Transverse colon (tissue), 4 donors: ENCODE results near the gene USP4. TPM values are rescaled to one million over a fixed set of nuclear protein-coding genes. Genes with fewer than 3 reads are reported as not detected.
A peak's percentile ranks its signal among the peaks of the same experiment; 100 is the strongest.

ENCODE experiments used
- DNase-seq: peaks from one replicate; pipeline ENCODE4 v3.0.0-alpha.2; 2019
- H3K27ac ChIP-seq, 4 donors: fragments of 200-600 bp; sonication (generic); 2 replicates each; pipeline ENCODE4 v1.5.1; 2016 to 2018; ENCODE audit warnings: inconsistent platforms in 4 of 4
- H3K27me3 ChIP-seq: fragments of 200-600 bp; sonication (generic); 2 replicates; pipeline ENCODE4 v1.5.1; 2017; ENCODE audit warnings: inconsistent platforms
- H3K36me3 ChIP-seq, 4 donors: fragments of 200-600 bp; sonication (generic); 2 replicates each; pipeline ENCODE4 v1.5.1; 2017 to 2019; ENCODE audit warnings: inconsistent platforms in 4 of 4
- H3K4me1 ChIP-seq, 4 donors: fragments of 200-600 bp; sonication (generic); 2 replicates each; pipeline ENCODE4 v1.5.1; 2017 to 2020; ENCODE audit warnings: inconsistent platforms in 4 of 4
- H3K4me3 ChIP-seq, 4 donors: fragments of 200-600 bp; sonication (generic); 1 replicate in 1 of 4; 2 replicates in 3 of 4; pipeline versions ENCODE4 v1.5.1 to v1.6.1; 2017 to 2019; ENCODE audit warnings: inconsistent platforms in 4 of 4
- H3K9me3 ChIP-seq, 2 donors: fragments of 200-600 bp; sonication (generic); 2 replicates each; pipeline ENCODE4 v1.5.1; 2017 to 2019; ENCODE audit warnings: inconsistent platforms in 2 of 2
- EP300 ChIP-seq: sonication (generic); formaldehyde crosslinking; IDR thresholded peaks from one replicate; pipeline ENCODE4 v1.6.1; 2017; ENCODE audit warnings: antibody characterized with exemption, low read depth
- POLR2A ChIP-seq: fragments of 450-650 bp; IDR thresholded peaks from one replicate; pipeline ENCODE4 v1.6.1; 2016; ENCODE audit warnings: antibody characterized with exemption, mild to moderate bottlenecking, moderate library complexity
- POLR2AphosphoS5 ChIP-seq, 3 donors: sonication (generic); formaldehyde crosslinking; IDR thresholded peaks; one replicate each; pipeline ENCODE4 v1.6.1; 2016; ENCODE audit warnings: antibody characterized with exemption in 3 of 3
- WGBS, 2 donors: methylation state at CpG; one replicate each; pipeline ENCODE4 v1.1.5; 2018; ENCODE audit warnings: low coverage in 1 of 2; 5-methylcytosine and 5-hydroxymethylcytosine counted together
- in situ Hi-C, 4 donors: fragments of 200-750 bp; cut with MboI; loops; one replicate each; pipeline versions ENCODE4 v1.15.0 to v1.15.1; 2017; ENCODE audit warnings: low sequenced_read_pairs in 3 of 4, low pct_ligation_motif_present in 1 of 4, low pct_unique_long_range_greater_than_20kb in 1 of 4
- intact Hi-C: fragments of 100-400 bp; cut with DNase I; formaldehyde crosslinking; loops from one replicate; pipeline ENCODE4 v1.15.1; 2023; ENCODE audit warnings: low total_unique reads
- total RNA-seq, 4 donors: library from RNA; depleted of rRNA; stranded (reverse); fragments of >200 nt; gene quantifications; one replicate each; pipeline ENCODE4 v1.1.0, GENCODE V29; 2016
- TF ChIP-seq, protein P1 (sequence below), 5 experiments: fragments of 200-600 bp in 3 of 5; fragments of 450-650 bp in 2 of 5; sonication (generic) in 3 of 5; IDR thresholded peaks; 1 replicate in 2 of 5; 2 replicates in 3 of 5; pipeline ENCODE4 v1.5.1; 2016 to 2017; ENCODE audit warnings: antibody characterized with exemption in 5 of 5, inconsistent platforms in 3 of 5, mild to moderate bottlenecking in 2 of 5, moderate library complexity in 1 of 5

USP4 gene
- total RNA-seq, 4 donors from 2014 or later, result 11.1 to 39.6 (median 27.0) TPM

DNA sequence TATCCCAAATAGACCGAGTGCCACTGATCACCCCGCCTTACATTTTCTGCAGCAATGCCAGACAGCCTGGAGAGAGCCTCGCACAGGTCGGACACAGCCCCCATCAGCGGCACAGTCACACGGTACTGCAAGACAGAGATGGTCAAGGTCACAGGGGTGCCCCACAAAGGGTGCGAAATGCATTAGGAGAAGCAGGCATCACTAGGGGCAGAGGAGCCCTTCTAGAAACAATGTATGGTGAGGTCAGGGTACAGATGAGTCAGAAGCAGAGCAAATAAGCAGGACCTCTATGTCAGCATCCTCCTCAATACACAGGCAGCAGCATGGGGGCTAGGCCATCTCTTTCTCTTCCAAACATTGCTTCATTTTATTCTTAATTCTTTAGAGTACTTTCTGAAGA is 41.3 kb downstream of the USP4 start:
- Histone ChIP-seq H3K9me3 (no peaks in the 10 kb centered on the region), H3K27ac (no peak overlapping the region), H3K36me3 (peaks cover 0 to 78% (median 28%) of the 10 kb centered on the region in 4 donors), H3K4me1 (peaks cover 0 to 14% (median 5%) of the 10 kb centered on the region in 4 donors), H3K27me3 (no peaks in the 10 kb centered on the region), H3K4me3 (no peak overlapping the region)
- intact Hi-C loops (no loop called here), in situ Hi-C loops (no loop called here)
- TF ChIP-seq EP300 (no peak), POLR2A (no peak), POLR2AphosphoS5 (IDR thresholded peaks at IDR 0.05) (no peak)
- TF ChIP-seq, protein P1, sequence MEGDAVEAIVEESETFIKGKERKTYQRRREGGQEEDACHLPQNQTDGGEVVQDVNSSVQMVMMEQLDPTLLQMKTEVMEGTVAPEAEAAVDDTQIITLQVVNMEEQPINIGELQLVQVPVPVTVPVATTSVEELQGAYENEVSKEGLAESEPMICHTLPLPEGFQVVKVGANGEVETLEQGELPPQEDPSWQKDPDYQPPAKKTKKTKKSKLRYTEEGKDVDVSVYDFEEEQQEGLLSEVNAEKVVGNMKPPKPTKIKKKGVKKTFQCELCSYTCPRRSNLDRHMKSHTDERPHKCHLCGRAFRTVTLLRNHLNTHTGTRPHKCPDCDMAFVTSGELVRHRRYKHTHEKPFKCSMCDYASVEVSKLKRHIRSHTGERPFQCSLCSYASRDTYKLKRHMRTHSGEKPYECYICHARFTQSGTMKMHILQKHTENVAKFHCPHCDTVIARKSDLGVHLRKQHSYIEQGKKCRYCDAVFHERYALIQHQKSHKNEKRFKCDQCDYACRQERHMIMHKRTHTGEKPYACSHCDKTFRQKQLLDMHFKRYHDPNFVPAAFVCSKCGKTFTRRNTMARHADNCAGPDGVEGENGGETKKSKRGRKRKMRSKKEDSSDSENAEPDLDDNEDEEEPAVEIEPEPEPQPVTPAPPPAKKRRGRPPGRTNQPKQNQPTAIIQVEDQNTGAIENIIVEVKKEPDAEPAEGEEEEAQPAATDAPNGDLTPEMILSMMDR (IDR thresholded peaks at IDR 0.05), result no peak
- 91% methylated on average over 7 of the region's 7 CpGs; no CpG with 5 or more reads in 1 of the 2 donors for WGBS, 2 donors
- DNase-seq, result no peak

DNA sequence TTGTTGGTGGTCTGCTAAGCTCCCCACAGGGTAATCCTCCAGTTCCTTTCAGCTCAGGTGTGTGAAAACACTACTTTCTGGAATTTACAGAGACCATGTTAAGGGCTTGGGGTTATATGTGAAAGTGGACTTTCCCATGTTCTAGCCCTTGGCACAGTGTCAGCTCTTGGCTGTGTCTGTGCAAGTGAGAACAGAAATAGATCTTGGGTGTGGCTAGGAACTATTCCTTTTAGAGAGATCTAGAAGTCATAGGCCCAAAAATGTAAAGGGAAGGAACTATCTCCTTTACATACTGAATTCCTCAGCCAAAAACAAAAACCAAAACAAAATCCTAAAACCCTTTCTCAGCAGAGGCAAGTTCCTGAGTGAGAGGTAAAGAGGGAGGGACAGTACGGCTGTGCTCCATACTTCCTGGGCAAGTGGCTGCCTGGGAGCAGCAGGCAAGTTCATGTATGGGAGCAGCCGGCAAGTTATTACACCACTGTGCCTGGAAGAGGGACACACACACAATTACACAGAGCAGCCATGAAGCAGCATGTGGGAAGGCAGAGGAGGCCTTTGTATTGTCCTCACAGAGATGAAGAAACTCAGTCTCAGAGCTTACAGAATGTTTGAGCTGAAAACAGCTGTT is 43.0 kb downstream of the USP4 start:
- no peaks in the 10 kb centered on the region for H3K9me3 ChIP-seq
- H3K4me1 ChIP-seq, result peaks cover 0 to 14% (median 5%) of the 10 kb centered on the region in 4 donors
- no peak overlapping the region for H3K4me3 ChIP-seq
- in situ Hi-C loops, result no loop called here
- peak overlapping the region; percentile 47 to 63 (median 54) for H3K27ac ChIP-seq
- H3K36me3 ChIP-seq, result peaks cover 0 to 86% (median 32%) of the 10 kb centered on the region in 4 donors
- no peaks in the 10 kb centered on the region for H3K27me3 ChIP-seq
- no peak for TF ChIP-seq EP300
- TF ChIP-seq, protein P1 (IDR thresholded peaks at IDR 0.05), result no peak
- no peak for TF ChIP-seq POLR2AphosphoS5 (IDR thresholded peaks at IDR 0.05)
- no peak for TF ChIP-seq POLR2A
- peak; percentile 28 for DNase-seq
- intact Hi-C loops, result no loop called here
- WGBS, 2 donors, result 40 to 61% methylated on average over 1 to 2 of the region's 2 CpGs

DNA sequence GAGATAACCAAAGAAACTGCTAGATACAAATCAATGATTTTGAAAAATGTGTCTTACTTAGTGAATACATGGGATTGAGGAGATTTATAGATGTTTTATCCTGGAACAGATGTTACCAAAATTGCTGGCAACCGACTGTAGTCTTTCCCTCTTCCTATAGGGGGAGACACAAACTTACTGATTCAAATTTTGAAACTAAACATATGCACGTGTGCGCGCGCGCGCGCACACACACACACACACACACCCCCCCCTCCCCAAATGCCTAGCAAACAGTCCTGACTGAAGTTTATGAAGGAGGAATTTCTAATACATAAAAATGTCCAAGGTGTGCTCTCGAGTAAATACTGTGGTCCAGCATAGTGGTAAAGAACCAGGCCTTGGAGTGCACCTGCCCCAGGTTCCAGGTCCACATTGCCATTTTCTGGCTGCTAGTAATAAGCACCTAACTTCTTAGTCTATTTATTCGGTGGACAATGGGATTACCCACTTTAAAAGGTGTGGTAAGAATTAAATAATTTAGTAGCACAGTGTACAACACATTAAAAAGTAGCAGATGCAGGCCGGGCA is 44.3 kb downstream of the USP4 start:
- no peaks in the 10 kb centered on the region for H3K9me3 ChIP-seq

DNA sequence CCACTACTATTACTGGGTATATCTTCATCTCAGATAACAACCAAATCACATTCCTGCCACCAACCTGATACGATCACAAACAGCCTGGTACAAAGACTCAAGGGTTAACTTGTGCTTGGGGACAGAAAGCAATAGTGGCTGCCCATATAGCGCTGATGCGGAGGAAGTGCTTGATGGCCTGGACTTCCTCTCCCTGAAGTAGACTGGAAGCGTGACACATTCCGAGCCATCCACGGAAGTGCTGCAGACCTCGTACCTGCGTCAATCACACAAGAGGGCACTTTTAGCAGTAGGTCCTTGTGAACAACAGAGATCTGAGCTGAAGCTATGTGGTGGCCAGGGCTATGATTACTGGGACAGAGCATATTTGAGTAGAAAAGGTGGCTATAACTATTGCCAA is 45.5 kb downstream of the USP4 start:
- peaks cover 0 to 14% (median 5%) of the 10 kb centered on the region in 4 donors for H3K4me1 ChIP-seq
- intact Hi-C loops, result no loop called here
- H3K4me3 ChIP-seq, result no peak overlapping the region
- TF ChIP-seq, protein P1 (IDR thresholded peaks at IDR 0.05), result no peak
- no peak for TF ChIP-seq POLR2AphosphoS5 (IDR thresholded peaks at IDR 0.05)
- TF ChIP-seq EP300, result no peak
- H3K36me3 ChIP-seq, result peaks cover 0 to 89% (median 33%) of the 10 kb centered on the region in 4 donors
- DNase-seq, result no peak
- H3K27me3 ChIP-seq, result no peaks in the 10 kb centered on the region
- 94% methylated on average over 8 of the region's 8 CpGs; no CpG with 5 or more reads in 1 of the 2 donors for WGBS, 2 donors
- no peak overlapping the region for H3K27ac ChIP-seq
- in situ Hi-C loops, result no loop called here
- no peaks in the 10 kb centered on the region for H3K9me3 ChIP-seq

More for the DNA sequence above, 44.3 kb downstream of the USP4 start:
- 77 to 78% methylated on average over 9 to 11 of the region's 11 CpGs for WGBS, 2 donors
- H3K27ac ChIP-seq, result no peak overlapping the region
- in situ Hi-C loops (no loop called here), intact Hi-C loops (no loop called here)
- peaks cover 0 to 14% (median 5%) of the 10 kb centered on the region in 4 donors for H3K4me1 ChIP-seq
- H3K27me3 ChIP-seq, result no peaks in the 10 kb centered on the region
- TF ChIP-seq POLR2AphosphoS5 (IDR thresholded peaks at IDR 0.05) (no peak), EP300 (no peak), POLR2A (no peak)
- TF ChIP-seq, protein P1 (IDR thresholded peaks at IDR 0.05), result peak; percentile 42 to 61 (median 51)
- H3K36me3 ChIP-seq, result peaks cover 0 to 87% (median 31%) of the 10 kb centered on the region in 4 donors
- no peak for DNase-seq
- no peak overlapping the region for H3K4me3 ChIP-seq
